CMK (cell line): Measurements from ENCODE around the gene CDH12.

Experiments
- DNase-seq: peaks from one replicate; pipeline ENCODE4 v3.0.0-alpha.2; 2010; ENCODE audit warnings: low read depth

The CDH12 gene

GRCh38 chr5:21818370-21818720 is 1034.8 kb downstream of the CDH12 start:
- DNase-seq, result no peak

- no peak for DNase-seq
Observed at GRCh38 chr5:21817668-21818369, 1035.3 kb downstream of the CDH12 start.

- no peak for DNase-seq
Observed at GRCh38 chr5:21810737-21811316, 1042.3 kb downstream of the CDH12 start.

GRCh38 chr5:21809611-21810010 is 1043.5 kb downstream of the CDH12 start:
- no peak for DNase-seq

- DNase-seq, result no peak
Observed at GRCh38 chr5:21807953-21808352, 1045.2 kb downstream of the CDH12 start.

- DNase-seq, result no peak
Observed at GRCh38 chr5:21806943-21807342, 1046.2 kb downstream of the CDH12 start.

- no peak for DNase-seq
Observed at GRCh38 chr5:21806271-21806670, 1046.9 kb downstream of the CDH12 start.

GRCh38 chr5:21802869-21803490 is 1050.2 kb downstream of the CDH12 start:
- no peak for DNase-seq

GRCh38 chr5:21802100-21802499 is 1051.0 kb downstream of the CDH12 start:
- DNase-seq, result no peak

GRCh38 chr5:21792748-21793147 is 1060.4 kb downstream of the CDH12 start:
- no peak for DNase-seq

- no peak for DNase-seq
Observed at GRCh38 chr5:21791304-21791703, 1061.8 kb downstream of the CDH12 start.

- DNase-seq, result no peak
Observed at GRCh38 chr5:21784487-21784886, 1068.7 kb downstream of the CDH12 start.

GRCh38 chr5:21783074-21783679 is 1070.0 kb downstream of the CDH12 start:
- DNase-seq, result no peak

GRCh38 chr5:21776466-21776865 is 1076.7 kb downstream of the CDH12 start:
- DNase-seq, result no peak

- no peak for DNase-seq
Observed at GRCh38 chr5:21774801-21775200, 1078.3 kb downstream of the CDH12 start.

- DNase-seq, result no peak
Observed at GRCh38 chr5:21774281-21774680, 1078.9 kb downstream of the CDH12 start.

- no peak for DNase-seq
Observed at GRCh38 chr5:21773456-21773855, 1079.7 kb downstream of the CDH12 start.

GRCh38 chr5:21765406-21765805 is 1087.7 kb downstream of the CDH12 start:
- DNase-seq, result no peak

GRCh38 chr5:21739096-21739495 is 1114.0 kb downstream of the CDH12 start:
- no peak for DNase-seq

- DNase-seq, result no peak
Observed at GRCh38 chr5:21723500-21723899, 1129.6 kb downstream of the CDH12 start.

GRCh38 chr5:21711866-21712758 is 1141.0 kb downstream of the CDH12 start:
- DNase-seq, result no peak

GRCh38 chr5:21709770-21710169 is 1143.4 kb downstream of the CDH12 start:
- no peak for DNase-seq
